Adrenal gland (tissue), 12 donors: ENCODE data around the gene KRTAP3-2. TPM values are rescaled to one million over a fixed set of nuclear protein-coding genes. Genes with fewer than 3 reads are reported as not detected.

Source experiments
- DNase-seq, 7 donors: peaks; one replicate each; pipeline ENCODE4 v3.0.0-alpha.2; 2019 to 2020
- H3K27ac ChIP-seq, 5 donors: fragments of 200-600 bp; sonication (generic) in 4 of 5; 1 replicate in 3 of 5; 2 replicates in 2 of 5; pipeline versions ENCODE4 v1.5.1 to v1.8.0; 2016 to 2020; ENCODE audit warnings: mild to moderate bottlenecking in 1 of 5
- H3K27me3 ChIP-seq: fragments of 200-600 bp; 2 replicates; pipeline ENCODE4 v1.8.0; 2021
- H3K36me3 ChIP-seq, 2 donors: fragments of 200-600 bp; replicated peaks in 1 of 2; 1 replicate in 1 of 2; 2 replicates in 1 of 2; pipeline versions ENCODE4 v1.5.1 to v1.8.0; 2018 to 2022
- H3K4me1 ChIP-seq, 2 donors: fragments of 200-600 bp; replicated peaks in 1 of 2; 1 replicate in 1 of 2; 2 replicates in 1 of 2; pipeline versions ENCODE4 v1.5.1 to v1.8.0; 2018 to 2021
- H3K4me3 ChIP-seq, 4 donors: fragments of 200-600 bp; sonication (generic) in 3 of 4; one replicate each; pipeline ENCODE4 v1.5.1; 2016 to 2018
- H3K9me3 ChIP-seq, 3 donors: fragments of 200-600 bp; sonication (generic) in 1 of 3; replicated peaks in 1 of 3; 1 replicate in 2 of 3; 2 replicates in 1 of 3; pipeline versions ENCODE4 v1.5.1 to v1.8.0; 2016 to 2021
- CTCF ChIP-seq, 6 experiments: fragments of 450-650 bp in 4 of 6; fragments of 200-600 bp in 2 of 6; sonication (generic) in 1 of 6; IDR thresholded peaks; 1 replicate in 5 of 6; 2 replicates in 1 of 6; pipeline versions ENCODE4 v1.5.1 to v1.8.0; 2016 to 2021; ENCODE audit warnings: antibody characterized with exemption in 6 of 6, mild to moderate bottlenecking in 2 of 6, moderate library complexity in 1 of 6
- POLR2A ChIP-seq, 2 donors: fragments of 450-650 bp; IDR thresholded peaks; one replicate each; pipeline ENCODE4 v1.6.1; 2017; ENCODE audit warnings: antibody characterized with exemption in 2 of 2, mild to moderate bottlenecking in 2 of 2, moderate library complexity in 1 of 2
- WGBS, 4 donors: extraction: QIAGEN DNeasy Blood & Tissue Kit in 2 of 4; methylation state at CpG; one replicate each; pipeline versions ENCODE4 v1.1.5 to v1.1.7; 2013 to 2017; 5-methylcytosine and 5-hydroxymethylcytosine counted together
- intact Hi-C, 2 donors: fragments of 100-400 bp; cut with DNase I; formaldehyde crosslinking; loops; one replicate each; pipeline versions ENCODE4 v1.14.1 to v1.15.0; 2022 to 2023
- polyA plus RNA-seq, 3 donors: library from polyadenylated mRNA; stranded (reverse); fragments of 200-250 nt in 2 of 3; fragments of 350-450 nt in 1 of 3; fragmentation: Illumina TruSeq in 1 of 3; extraction: RNeasy Lipid Tissue Mini Kit (QIAGEN cat#74804) in 1 of 3; gene quantifications; one replicate each; pipeline ENCODE4 v1.2.3, GENCODE V29; 2013 to 2014
- total RNA-seq, 9 donors: library from RNA; depleted of rRNA in 4 of 9; stranded (reverse); fragments of >200 nt in 4 of 9; fragments of 120-200 nt in 1 of 9; fragmentation: NEBNext Ultra II Directional in 1 of 9; extraction: Animal tissue kit (Norgen Biotek cat#: 25700) in 1 of 9; gene quantifications; one replicate each; pipeline versions ENCODE4 v1.1.0 to v1.2.4, GENCODE V29; 2013 to 2023
- donor health status: healthy with polysubstance abuse.
- donor health status: Bipolar disorder and iron deficiency.
- donor health status: DM: yes; HTN: yes; CAD: no.
- donor health status: DM: no; HTN: no; CAD: no.
- donor health status: DM: no; HTN: no; CAD: no.
- donor health status: DM: yes; HTN: yes; CAD: no.

KRTAP3-2 gene
- total and polyA plus RNA-seq, 12 donors = not detected

GRCh38 chr17:40993084-40993483, 6.6 kb downstream of the KRTAP3-2 start:
- 82 to 90% (median 86%) methylated on average over 2 of the region's 2 CpGs for WGBS, 4 donors
- intact Hi-C loops = no loop called here
- Histone ChIP-seq H3K4me1 (no peaks in the 10 kb centered on the region), H3K4me3 (no peak overlapping the region), H3K27me3 (peaks cover 5% of the 10 kb centered on the region), H3K36me3 (no peaks in the 10 kb centered on the region), H3K9me3 (no peaks in the 10 kb centered on the region), H3K27ac (no peak overlapping the region)
- DNase-seq = no peak
- TF ChIP-seq CTCF (IDR thresholded peaks at IDR 0.05) (no peak), POLR2A (IDR thresholded peaks at IDR 0.05) (no peak)

- Histone ChIP-seq H3K4me1 (no peaks in the 10 kb centered on the region), H3K27me3 (peaks cover 5% of the 10 kb centered on the region), H3K27ac (no peak overlapping the region), H3K9me3 (no peaks in the 10 kb centered on the region), H3K4me3 (no peak overlapping the region), H3K36me3 (no peaks in the 10 kb centered on the region)
- no peak for DNase-seq
- intact Hi-C loops = no loop called here
- TF ChIP-seq CTCF (IDR thresholded peaks at IDR 0.05) = no peak
- no peak for TF ChIP-seq POLR2A (IDR thresholded peaks at IDR 0.05)
- 80 to 90% (median 81%) methylated on average over 3 of the region's 3 CpGs for WGBS, 4 donors
Measured at GRCh38 chr17:40992666-40993065, 7.0 kb downstream of the KRTAP3-2 start.

- intact Hi-C loops = no loop called here
- DNase-seq = no peak
- Histone ChIP-seq H3K27ac (no peak overlapping the region), H3K36me3 (no peaks in the 10 kb centered on the region), H3K4me1 (no peaks in the 10 kb centered on the region), H3K9me3 (no peaks in the 10 kb centered on the region), H3K4me3 (no peak overlapping the region), H3K27me3 (no peaks in the 10 kb centered on the region)
- WGBS, 4 donors = 61 to 76% (median 69%) methylated on average over 8 of the region's 8 CpGs
- TF ChIP-seq CTCF (IDR thresholded peaks at IDR 0.05) (no peak), POLR2A (IDR thresholded peaks at IDR 0.05) (no peak)
Measured at GRCh38 chr17:40986920-40987319, 12.8 kb downstream of the KRTAP3-2 start.

- Histone ChIP-seq H3K9me3 (no peaks in the 10 kb centered on the region), H3K4me1 (no peaks in the 10 kb centered on the region), H3K27ac (no peak within 1 kb of the TSS), H3K4me3 (no peak within 1 kb of the TSS), H3K36me3 (no peaks in the 10 kb centered on the region), H3K27me3 (no peaks in the 10 kb centered on the region)
- no peak for DNase-seq
- intact Hi-C loops = no loop called here
- WGBS, 4 donors = 46 to 77% (median 55%) methylated on average over 3 of the region's 3 CpGs
- TF ChIP-seq CTCF (IDR thresholded peaks at IDR 0.05) (no peak), POLR2A (IDR thresholded peaks at IDR 0.05) (no peak)
Measured at GRCh38 chr17:40984226-40984625, 15.5 kb downstream of the KRTAP3-2 start, which contains the start of gene KRT40. KRT40 (minus strand) TSS chr17:40984326; CDS start chr17:40984273, 53 bp downstream.
